Measurements from ENCODE around the gene SSR1.

SSR1 gene

DNA sequence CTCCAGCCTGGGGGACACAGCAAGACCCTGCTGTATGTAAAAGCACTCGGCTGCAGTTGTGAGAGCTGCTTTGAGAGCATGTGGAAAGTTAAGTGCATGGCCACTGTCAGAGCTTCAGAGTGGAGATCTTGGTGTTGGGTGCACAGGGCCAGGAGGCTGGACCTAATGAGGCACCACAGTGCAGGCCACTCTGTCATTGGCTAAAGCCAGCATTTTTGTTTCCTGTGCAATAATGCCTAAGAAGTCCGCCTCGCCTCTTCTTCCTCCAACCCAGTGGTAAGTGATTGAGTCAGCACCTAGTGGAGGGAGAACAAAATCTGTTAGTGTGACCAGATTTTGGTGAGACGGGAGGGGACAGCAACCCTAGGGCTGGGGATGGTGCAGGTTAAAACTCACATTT lies 60.6 kb downstream of the SSR1 start:
- DNase-seq (ENCODE audit: low spot score in 2 of 2): no peak
- H3K36me3 ChIP-seq (replicated peaks): peaks cover 25% of the 10 kb centered on the region
- no peaks in the 10 kb centered on the region for H3K9me3 ChIP-seq
- H3K27me3 ChIP-seq (ENCODE audit: low read depth): no peaks in the 10 kb centered on the region
- no peaks in the 10 kb centered on the region for H3K4me1 ChIP-seq
- no peak overlapping the region for H3K4me3 ChIP-seq
- in situ Hi-C loops (cut with MboI; ENCODE audit: low sequenced_read_pairs): no loop called here

DNA sequence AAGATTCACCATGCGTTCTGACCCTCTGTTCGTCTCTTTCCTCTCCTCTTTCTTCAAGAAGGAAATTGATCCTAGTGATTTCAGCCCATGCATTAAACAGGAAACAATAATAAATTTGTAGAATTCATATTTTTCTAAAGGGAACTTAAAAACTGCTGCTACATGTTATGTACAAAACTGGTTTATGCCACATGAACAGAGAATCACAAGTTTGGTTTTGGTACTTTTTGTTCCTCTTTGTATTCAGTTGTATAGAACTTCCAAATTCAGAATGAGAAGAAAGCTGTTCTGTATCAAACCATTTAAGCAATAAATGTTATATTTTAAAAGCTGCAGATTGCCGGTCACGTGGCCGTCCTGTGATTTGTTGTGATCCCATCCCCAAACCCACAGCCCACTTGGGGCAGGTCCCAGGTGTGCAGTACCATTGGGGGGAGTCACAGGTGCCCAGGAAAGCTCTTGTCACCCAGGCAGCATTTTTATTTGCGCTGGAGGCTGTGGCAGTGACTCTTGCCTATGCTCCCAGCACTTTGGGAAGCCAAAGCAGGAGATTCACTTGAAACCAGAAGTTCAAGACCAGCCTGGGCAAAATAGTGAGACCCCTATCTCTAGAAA lies 61.2 kb downstream of the SSR1 start:
- no peaks in the 10 kb centered on the region for H3K27me3 ChIP-seq (ENCODE audit: low read depth)
- H3K9me3 ChIP-seq: no peaks in the 10 kb centered on the region
- peaks cover 31% of the 10 kb centered on the region for H3K36me3 ChIP-seq (replicated peaks)
- DNase-seq (ENCODE audit: low spot score in 2 of 2): no peak
- H3K4me1 ChIP-seq: no peaks in the 10 kb centered on the region
- in situ Hi-C loops (cut with MboI; ENCODE audit: low sequenced_read_pairs): no loop called here
- H3K4me3 ChIP-seq: no peak overlapping the region

DNA sequence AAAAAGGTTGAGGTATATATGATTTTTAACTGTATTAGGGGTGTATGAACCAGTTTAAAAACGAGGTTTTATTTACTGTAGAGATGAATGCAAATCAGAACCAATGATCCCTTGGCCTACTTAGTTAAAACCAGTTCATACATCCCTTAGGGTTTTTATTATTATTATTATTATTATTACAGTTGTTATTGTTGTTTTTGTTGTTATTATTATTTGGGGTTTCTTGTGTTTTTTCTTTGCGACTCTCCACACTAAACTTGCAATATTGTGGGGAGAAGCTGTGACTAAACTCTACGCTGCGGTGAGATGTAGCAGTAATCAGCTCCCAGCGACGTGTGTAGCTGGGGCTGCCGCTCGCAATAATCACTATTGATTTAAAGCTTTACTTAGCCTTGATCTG lies 62.2 kb downstream of the SSR1 start:
- DNase-seq (ENCODE audit: low spot score in 2 of 2): no peak
- in situ Hi-C loops (cut with MboI; ENCODE audit: low sequenced_read_pairs): no loop called here
- peaks cover 32% of the 10 kb centered on the region for H3K36me3 ChIP-seq (replicated peaks)

DNA sequence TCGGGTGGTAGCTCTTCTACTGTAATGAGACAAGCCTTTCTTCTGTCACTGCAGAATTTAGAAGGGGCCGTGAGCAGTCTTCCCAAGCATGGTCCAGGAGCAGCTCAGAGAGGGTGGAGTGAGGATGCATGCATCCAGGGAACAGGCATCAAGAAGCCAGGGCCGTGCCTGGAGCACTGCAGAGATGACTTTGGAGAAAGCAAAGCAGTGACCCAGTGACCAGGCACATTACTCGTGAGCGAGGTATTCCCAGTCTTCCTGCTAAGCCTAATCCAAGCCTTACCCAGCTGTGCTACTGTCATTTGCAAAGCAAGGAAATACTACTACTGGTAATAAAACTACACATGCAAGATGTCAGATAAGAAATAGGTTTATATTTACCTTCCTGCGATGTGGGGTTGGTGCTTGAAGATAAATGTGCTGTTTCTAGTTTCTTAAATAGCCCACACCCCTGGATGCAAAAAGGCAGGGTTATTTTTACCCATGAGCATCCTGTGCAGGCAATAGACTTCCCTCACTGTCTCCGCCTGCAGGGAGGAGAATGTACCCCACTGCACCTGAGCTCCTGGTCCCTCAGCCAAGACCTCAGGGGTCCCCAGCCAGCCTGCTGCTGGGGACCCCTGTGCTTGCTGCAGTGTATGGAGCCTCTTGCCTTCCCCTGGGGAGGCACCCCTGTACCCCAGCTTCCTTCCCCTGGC lies 62.9 kb downstream of the SSR1 start:
- Histone ChIP-seq H3K36me3 (replicated peaks) (peaks cover 32% of the 10 kb centered on the region), H3K9me3 (no peaks in the 10 kb centered on the region), H3K4me3 (no peak overlapping the region), H3K4me1 (no peaks in the 10 kb centered on the region), H3K27me3 (ENCODE audit: low read depth) (no peaks in the 10 kb centered on the region)
- in situ Hi-C loops (cut with MboI; ENCODE audit: low sequenced_read_pairs): no loop called here
- no peak for DNase-seq (ENCODE audit: low spot score in 2 of 2)

More for the DNA sequence above, 62.2 kb downstream of the SSR1 start:
- H3K27me3 ChIP-seq (ENCODE audit: low read depth): no peaks in the 10 kb centered on the region
- H3K4me3 ChIP-seq: no peak overlapping the region
- H3K9me3 ChIP-seq: no peaks in the 10 kb centered on the region
- H3K4me1 ChIP-seq: no peaks in the 10 kb centered on the region

DNA sequence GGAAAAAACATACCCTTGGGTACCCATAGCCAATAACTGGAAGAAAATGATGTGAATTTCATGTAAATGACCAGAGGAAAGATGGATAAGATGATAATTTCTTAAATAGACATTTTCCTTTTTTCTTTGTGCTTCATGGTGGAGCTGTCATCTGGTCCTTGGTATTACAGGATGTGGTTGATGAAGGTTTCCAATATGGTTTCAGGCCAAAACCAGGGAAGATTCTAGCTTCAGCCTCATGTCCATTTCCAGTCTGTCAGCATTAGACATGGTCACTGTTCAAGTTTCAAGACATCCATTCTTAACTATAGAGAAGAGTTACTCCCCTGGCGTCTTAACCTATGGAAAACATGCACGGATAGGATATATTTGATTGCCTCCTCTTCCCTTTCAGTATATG lies 63.6 kb downstream of the SSR1 start:
- Histone ChIP-seq H3K27me3 (ENCODE audit: low read depth) (no peaks in the 10 kb centered on the region), H3K4me3 (no peak overlapping the region), H3K36me3 (replicated peaks) (peaks cover 32% of the 10 kb centered on the region), H3K9me3 (no peaks in the 10 kb centered on the region), H3K4me1 (no peaks in the 10 kb centered on the region)
- no peak for DNase-seq (ENCODE audit: low spot score in 2 of 2)
- in situ Hi-C loops (cut with MboI; ENCODE audit: low sequenced_read_pairs): no loop called here

- in situ Hi-C loops (cut with MboI; ENCODE audit: low sequenced_read_pairs): no loop called here
- peaks cover 6% of the 10 kb centered on the region for H3K4me1 ChIP-seq
- H3K9me3 ChIP-seq: no peaks in the 10 kb centered on the region
- no peaks in the 10 kb centered on the region for H3K27me3 ChIP-seq (ENCODE audit: low read depth)
- no peak overlapping the region for H3K4me3 ChIP-seq
- H3K36me3 ChIP-seq (replicated peaks): peaks cover 32% of the 10 kb centered on the region
- DNase-seq (ENCODE audit: low spot score in 2 of 2): no peak
Measured at GRCh38 chr6:7247828-7248227, 65.2 kb downstream of the SSR1 start.

- no peaks in the 10 kb centered on the region for H3K27me3 ChIP-seq (ENCODE audit: low read depth)
- H3K4me3 ChIP-seq: no peak overlapping the region
- DNase-seq (ENCODE audit: low spot score in 2 of 2): no peak
- in situ Hi-C loops (cut with MboI; ENCODE audit: low sequenced_read_pairs): no loop called here
- peaks cover 32% of the 10 kb centered on the region for H3K36me3 ChIP-seq (replicated peaks)
- H3K9me3 ChIP-seq: no peaks in the 10 kb centered on the region
- H3K4me1 ChIP-seq: peaks cover 13% of the 10 kb centered on the region
Measured at GRCh38 chr6:7247179-7247456, 65.9 kb downstream of the SSR1 start.

GRCh38 chr6:7246401-7247178 lies 66.4 kb downstream of the SSR1 start:
- H3K4me3 ChIP-seq: no peak overlapping the region
- in situ Hi-C loops (cut with MboI; ENCODE audit: low sequenced_read_pairs): no loop called here

GRCh38 chr6:7245668-7246393 lies 67.2 kb downstream of the SSR1 start:
- Histone ChIP-seq H3K9me3 (no peaks in the 10 kb centered on the region), H3K4me1 (peaks cover 16% of the 10 kb centered on the region), H3K4me3 (no peak overlapping the region), H3K27me3 (ENCODE audit: low read depth) (no peaks in the 10 kb centered on the region), H3K36me3 (replicated peaks) (peaks cover 32% of the 10 kb centered on the region)
- in situ Hi-C loops (cut with MboI; ENCODE audit: low sequenced_read_pairs): no loop called here
- DNase-seq (ENCODE audit: low spot score in 2 of 2): no peak

More at GRCh38 chr6:7246401-7247178, 66.4 kb downstream of the SSR1 start:
- Histone ChIP-seq H3K9me3 (no peaks in the 10 kb centered on the region), H3K4me1 (peaks cover 16% of the 10 kb centered on the region), H3K27me3 (ENCODE audit: low read depth) (no peaks in the 10 kb centered on the region), H3K36me3 (replicated peaks) (peaks cover 32% of the 10 kb centered on the region)
- DNase-seq (ENCODE audit: low spot score in 2 of 2): no peak

GRCh38 chr6:7243179-7243981 lies 69.6 kb downstream of the SSR1 start:
- in situ Hi-C loops (cut with MboI; ENCODE audit: low sequenced_read_pairs): no loop called here
- H3K27me3 ChIP-seq (ENCODE audit: low read depth): no peaks in the 10 kb centered on the region
- peaks cover 16% of the 10 kb centered on the region for H3K4me1 ChIP-seq
- peak; percentile 66 to 72 for DNase-seq (ENCODE audit: low spot score in 2 of 2)
- peaks cover 24% of the 10 kb centered on the region for H3K36me3 ChIP-seq (replicated peaks)
- H3K9me3 ChIP-seq: no peaks in the 10 kb centered on the region
- no peak overlapping the region for H3K4me3 ChIP-seq

DNA sequence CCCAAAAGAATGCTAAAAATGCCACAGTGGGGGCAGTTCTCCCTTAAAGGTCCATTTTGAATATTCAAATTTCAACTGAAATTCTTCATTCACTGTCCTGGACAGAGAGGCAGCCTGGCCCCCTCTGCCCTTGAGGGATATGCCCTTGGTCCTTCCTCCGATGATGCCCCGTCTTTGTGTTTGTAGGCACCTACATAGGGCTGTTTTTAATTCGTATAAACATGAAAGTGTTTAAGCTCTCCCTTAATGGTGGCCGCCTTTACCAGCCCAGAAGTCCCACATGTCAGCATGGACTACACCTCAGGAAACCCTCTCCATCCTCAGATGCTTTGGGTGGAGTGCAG lies 70.2 kb downstream of the SSR1 start:
- H3K4me3 ChIP-seq: no peak overlapping the region
- H3K27me3 ChIP-seq (ENCODE audit: low read depth): no peaks in the 10 kb centered on the region
- in situ Hi-C loops (cut with MboI; ENCODE audit: low sequenced_read_pairs): no loop called here
- H3K36me3 ChIP-seq (replicated peaks): peaks cover 18% of the 10 kb centered on the region
- H3K4me1 ChIP-seq: peaks cover 16% of the 10 kb centered on the region
- no peak for DNase-seq (ENCODE audit: low spot score in 2 of 2)
- H3K9me3 ChIP-seq: no peaks in the 10 kb centered on the region

DNA sequence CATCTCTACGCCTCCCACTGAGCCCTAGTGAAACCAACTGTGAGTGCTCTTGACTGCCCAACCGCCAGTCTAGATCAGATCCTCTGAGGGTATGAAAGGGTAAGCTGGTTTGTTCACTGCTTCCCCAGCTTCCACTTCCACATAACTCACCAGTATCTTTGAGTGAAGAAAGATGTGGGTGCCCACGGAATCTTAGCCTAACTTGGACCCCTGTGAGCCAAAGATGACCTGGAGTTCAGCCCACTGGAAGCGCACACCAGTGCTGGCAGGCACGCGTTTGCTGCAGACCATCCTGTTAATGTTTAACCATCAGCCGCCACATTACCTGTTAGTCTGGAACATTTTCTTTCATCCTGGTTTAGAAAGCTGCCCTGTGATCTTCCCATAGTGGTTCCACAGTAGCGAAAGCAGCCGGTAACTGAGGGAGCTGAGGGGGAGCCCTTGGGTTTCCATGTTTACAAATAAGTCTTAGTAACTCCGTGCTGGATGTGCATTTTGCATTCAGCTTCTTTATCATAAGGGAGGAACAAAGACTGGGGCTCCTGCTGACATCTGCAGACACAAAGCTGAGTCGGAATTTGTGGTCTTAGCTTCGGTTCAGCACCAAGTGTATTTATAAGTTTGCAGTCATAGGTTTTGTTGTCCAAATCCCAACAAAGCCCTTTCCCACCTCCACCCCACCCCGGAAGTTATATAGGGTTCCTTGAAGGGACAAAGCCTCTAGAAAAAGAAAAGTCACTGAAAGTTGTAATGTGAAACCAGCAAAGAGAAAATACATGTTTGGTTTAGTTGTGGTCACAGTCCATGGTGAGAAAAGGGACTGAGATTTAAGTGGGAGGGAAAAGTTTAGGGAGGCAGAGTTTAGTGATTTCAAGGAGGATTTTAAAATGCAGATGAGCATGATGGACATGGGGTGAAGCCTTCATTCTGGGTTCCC lies 71.0 kb downstream of the SSR1 start:
- in situ Hi-C loops (cut with MboI; ENCODE audit: low sequenced_read_pairs): no loop called here
- no peaks in the 10 kb centered on the region for H3K27me3 ChIP-seq (ENCODE audit: low read depth)
- H3K36me3 ChIP-seq (replicated peaks): peaks cover 12% of the 10 kb centered on the region
- no peaks in the 10 kb centered on the region for H3K9me3 ChIP-seq
- peaks cover 16% of the 10 kb centered on the region for H3K4me1 ChIP-seq
- no peak overlapping the region for H3K4me3 ChIP-seq
- DNase-seq (ENCODE audit: low spot score in 2 of 2): peak; percentile 11 to 42
